HG03139 (cell line): ENCODE results near the gene BGN.

ENCODE experiments used
- ATAC-seq: cut with Tn5 transposase; IDR thresholded peaks from one replicate; pipeline ENCODE4 v1.9.1; 2021; ENCODE audit not compliant: unreplicated experiment

The BGN gene

DNA sequence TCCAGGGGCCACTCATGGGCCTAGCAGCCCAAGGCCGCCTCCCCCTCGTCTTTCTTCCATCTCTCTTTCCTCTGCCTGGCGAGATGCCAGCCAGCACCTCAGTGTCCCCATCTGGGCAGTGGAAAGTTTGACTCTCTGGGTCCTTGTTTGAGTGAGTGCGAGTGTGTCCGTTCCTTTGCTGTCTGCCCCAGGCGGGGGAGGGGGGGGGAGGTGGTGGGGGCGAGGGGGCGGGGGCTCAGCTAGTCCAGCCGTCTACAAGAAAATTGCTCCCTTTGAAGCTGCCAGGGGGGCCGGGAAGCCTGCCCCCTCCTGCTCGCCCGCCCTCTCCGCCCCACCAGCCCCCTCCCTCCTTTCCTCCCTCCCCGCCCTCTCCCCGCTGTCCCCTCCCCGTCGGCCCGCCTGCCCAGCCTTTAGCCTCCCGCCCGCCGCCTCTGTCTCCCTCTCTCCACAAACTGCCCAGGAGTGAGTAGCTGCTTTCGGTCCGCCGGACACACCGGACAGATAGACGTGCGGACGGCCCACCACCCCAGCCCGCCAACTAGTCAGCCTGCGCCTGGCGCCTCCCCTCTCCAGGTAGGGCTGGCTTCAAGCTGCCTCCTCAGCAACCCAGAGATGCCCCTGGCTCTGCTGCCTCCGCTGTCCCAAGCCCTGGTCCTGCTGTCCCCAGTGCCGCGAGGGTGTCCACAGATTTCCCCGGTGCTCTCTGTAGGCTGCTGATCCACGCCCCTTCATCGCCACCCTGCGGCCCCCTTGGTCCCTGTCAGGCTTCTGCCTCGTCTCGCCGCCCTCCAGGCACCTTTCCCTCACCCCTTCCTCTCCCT lies at the start of gene BGN:
Gene BGN (plus strand): TSS at position 440 of the 821 bp plus-strand sequence. CDS start 9,652 bp downstream, outside the sequence.
- ATAC-seq: no peak

DNA sequence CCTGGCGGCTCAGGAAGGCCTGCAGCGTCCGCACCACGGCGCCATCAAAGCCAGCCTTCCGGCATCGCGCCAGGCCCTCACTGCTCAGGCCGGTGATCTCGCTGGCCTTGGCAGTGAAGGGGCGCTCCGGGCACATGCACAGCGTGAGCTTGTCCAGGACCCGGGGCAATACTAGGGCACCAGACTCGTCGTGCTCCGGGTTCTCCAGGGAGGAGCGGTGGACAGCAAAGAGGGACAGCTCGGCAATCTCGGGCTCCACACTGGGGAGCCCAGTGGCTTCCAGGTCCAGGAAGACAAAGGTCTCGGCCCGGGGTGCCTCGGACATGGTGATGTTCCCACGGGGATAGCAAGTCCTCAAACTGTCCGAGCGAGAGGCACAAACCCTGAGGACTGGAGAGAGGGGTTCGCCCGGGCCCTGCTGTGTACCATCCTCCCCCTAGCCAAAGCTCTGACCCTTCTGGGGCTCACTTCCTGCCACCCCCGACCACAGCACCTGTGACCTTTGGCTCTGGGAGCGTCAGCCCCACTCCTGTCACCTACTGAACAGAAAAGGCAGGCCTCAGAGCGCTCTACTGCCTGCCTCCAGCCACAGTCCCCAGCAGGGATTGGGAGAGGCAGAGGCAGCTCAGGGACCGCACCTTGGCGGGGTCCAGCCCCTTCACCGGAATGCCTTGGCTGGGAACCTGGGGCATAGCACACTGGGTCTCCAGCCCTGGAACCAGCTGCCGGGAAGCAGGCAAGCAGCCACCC lies 49.5 kb upstream of the BGN start:
- no peak for ATAC-seq

DNA sequence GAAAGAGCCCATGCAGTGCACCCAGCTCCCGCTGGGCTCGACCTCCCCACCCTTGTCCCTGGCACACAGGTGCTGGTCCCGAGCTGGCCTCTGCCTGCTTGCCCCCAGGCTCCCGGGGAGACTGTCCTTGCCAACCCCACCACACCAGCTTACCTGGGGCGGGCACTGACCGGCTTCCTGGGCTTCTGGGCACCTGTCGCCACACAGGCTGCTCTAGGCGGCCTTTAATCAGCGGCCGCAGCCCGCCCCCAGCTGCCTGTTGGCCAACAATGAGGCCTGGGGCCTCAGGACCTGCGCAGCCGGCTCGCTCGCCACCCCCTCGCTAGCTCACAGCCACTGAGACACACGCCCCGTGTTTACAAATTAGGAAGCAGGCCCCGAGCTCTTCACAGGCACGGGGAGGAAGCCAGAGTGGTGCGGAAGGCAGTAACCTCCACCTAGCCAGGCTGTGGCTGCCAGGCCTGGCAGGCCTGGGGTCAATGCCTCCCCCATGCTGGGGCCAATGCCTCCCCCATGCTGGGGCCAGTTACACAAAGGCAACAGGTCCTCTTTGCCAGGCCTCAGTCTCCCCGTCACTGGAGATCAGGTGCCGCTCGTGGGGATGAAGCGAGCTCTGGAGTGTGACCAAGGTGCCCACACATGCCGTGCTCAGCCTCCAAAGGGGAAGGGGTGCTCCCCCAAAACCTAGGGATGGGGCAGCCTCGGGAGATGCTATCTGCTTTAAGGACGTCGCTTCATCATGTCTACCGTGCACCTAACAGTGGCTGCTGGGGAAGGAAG lies 48.7 kb upstream of the BGN start, which contains the start of gene TREX2:
Gene TREX2 (minus strand): TSS at position 201 of the 780 bp plus-strand sequence. CDS start 626 bp downstream, outside the sequence.
- ATAC-seq: no peak

DNA sequence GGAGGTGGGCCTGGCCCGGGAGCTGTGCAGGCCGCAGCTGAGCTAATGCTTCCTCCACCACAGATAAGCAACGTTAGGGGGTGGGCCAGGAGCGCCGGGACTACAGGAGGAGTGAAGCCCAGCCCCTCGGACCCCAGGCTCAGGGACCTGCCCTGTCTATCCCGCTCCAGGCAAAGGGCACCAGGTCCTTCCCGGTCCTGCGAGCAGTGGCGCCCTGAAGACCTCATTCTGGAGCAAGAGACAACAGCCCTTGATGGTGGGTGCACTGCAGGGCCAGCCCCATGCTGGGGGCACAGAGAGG lies 48.2 kb upstream of the BGN start:
- ATAC-seq: no peak

DNA sequence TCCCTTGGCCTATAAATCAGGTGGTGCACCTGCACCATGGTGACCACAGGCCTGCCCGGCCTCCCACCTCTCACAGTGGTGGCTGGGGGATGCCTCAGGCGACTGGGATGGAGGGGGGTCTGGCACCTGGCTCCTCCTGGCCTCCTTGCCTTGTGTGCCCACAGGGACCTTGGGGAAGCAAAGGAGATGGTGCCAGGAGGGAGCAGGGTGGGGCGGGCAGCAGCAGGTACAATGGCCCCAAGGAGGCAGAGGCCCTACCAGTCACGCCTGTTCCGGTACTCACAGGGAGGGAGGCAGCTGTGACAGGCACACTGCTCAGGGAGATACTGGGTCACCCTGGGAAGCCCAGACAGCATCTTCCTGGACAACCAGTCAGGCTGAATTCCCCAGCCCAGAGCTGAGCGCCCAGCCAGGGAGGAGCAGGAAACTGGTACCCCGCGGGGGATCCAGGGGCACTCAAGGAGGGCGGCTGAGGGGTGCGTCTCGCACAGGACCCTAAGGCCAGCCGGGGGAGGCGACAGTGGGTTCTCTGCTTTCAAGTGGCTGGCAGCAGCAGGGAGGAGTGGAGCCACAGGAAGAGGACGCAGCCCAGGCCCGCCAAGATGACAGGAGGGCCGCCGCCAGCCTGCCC lies 47.7 kb upstream of the BGN start:
- no peak for ATAC-seq

DNA sequence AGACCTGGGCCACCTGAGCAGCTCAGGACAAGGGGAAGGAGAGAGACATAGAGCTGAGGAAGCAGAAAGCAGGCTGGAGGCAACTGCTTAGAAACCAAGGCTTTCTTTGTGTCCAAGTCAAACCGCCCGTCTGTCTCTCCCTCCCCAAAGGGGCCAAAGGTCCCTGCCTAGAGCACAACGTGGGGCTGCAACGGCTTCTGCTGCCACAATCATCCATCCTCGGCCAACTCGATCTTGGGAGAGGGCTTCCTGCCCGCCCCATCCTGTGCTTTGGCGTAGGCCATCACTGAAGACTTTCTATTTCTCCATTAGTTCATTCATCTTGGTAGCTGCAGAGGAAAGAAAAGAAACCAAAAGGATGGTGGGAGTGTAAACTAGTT lies 47.2 kb upstream of the BGN start:
- no peak for ATAC-seq

DNA sequence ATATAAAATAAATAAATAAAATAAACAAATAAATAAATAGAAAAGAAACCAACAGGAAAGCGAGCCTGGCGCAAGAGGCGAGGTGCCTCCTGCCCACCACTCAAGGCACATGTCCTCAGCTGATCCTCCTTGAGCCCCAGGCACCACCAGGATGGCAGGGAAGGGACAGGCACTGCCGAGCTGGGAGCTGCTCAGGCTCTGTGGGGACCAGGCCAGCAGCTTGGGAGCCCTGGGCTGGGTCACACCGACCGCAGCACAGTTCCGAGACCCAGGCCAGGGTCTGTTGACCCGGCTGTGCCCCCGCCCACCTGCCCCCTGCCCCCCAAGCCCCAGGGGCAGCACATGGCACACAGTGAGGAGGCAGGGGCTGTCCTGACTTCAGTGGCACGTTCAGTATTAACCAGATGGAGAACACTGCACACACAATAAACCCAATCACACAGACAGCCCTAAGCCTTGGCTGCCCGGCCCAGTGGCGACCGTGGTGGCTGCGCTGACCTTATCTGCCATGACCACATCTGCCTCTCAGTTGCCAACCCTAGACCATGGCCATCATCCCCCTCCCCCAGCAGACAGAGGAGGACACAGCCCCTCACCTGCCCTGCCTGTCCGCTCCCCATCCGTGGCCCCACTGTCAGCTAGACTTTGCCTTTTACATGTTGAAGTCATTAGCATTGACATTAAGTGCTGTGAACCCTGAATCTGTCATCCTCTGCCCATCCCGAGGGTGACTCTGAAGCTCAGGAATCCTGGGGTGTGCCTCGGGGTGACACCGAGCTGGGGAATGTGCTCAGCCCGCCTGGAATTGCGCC lies 46.0 kb upstream of the BGN start:
- no peak for ATAC-seq

DNA sequence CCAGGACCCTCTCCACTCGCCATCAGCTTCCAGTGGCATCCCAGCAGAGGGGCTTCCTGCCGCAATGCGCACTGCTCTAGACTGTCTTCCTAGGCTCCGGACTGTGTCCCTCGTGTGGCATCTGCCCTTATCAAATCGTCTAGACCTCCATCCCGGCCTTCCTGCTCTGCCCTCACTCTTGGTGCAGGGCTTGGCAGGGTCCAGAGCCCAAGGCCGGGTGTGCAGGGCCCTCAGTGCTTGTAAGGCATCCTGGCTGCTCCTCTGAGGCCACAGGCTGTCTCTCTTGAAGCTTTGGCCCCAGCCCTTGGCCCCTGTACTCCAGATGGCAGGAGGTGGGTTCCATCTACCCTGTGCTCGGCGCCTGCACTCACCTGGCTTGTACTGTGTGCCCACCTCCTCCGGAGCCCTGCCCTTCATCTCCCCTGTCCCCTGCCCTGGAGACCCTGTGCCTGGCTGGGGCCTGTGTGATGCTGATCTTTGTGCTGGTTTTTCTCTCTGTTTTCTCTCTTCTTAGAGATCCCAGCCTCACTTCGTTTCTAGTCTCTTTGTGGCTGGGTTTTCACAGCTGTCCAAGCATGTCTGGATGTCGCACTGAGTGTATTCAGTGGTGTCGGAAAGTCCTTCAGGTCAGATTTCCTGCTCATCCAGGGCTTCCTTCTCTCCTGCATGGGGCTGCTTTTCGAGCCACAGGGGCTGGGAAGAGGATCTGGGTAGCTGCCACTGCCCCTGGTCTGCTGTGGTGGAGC lies 45.2 kb upstream of the BGN start:
- no peak for ATAC-seq

DNA sequence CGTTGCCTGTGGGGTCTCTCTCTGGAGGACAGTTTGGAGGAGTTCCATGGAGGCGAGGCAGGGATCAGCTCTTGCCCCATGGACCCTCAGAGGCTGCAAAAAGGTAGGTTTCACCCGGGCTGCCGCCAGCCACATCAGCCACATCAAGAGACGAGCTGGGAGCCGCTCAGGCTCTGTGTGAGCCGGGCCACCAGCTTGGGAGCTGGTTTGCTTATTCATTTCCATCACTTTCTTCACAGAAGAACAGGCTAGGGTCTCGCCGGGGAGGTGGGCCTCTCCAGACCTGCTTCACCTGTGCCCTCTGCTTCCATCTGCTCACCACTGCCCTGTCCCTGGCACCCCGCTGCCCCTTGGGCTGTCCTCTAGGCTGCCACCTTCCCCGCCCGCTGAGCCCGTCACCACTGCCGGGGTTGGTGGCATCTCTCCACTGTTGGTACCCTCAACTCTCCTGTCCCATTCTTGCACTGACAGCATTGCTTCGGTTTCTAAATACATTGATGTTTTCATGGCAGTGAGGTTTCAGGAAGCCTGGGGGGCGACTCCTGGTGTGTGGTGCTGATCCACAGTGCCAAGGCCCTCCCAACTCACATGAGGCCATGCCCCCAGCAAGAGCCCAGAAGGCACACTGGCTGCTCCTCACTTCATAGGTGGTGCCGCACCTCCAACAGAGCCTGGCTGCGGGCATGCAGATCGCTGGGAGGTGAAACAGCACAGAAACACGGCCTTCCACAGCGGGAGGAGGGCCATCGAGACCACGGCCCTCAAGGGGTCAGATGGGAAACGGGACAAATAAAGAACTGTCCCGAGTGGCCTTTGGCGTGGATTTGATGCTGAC lies 44.4 kb upstream of the BGN start:
- no peak for ATAC-seq

DNA sequence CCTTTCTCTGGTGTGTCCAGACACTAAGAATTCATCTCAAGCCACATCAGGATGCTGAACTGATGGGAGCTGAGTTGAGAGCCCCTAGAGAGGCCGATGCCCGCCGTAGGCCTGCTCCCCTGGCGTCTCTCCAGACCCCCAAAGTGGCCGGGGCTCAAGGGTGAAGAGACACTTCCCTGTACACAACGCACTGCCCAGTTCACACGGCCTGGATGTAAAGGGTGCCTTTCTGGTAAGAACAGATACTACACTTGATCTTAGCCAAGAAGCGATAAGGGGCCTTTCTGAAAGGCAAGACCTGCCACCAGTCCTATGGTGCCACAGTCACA lies 43.9 kb upstream of the BGN start:
- ATAC-seq: no peak

DNA sequence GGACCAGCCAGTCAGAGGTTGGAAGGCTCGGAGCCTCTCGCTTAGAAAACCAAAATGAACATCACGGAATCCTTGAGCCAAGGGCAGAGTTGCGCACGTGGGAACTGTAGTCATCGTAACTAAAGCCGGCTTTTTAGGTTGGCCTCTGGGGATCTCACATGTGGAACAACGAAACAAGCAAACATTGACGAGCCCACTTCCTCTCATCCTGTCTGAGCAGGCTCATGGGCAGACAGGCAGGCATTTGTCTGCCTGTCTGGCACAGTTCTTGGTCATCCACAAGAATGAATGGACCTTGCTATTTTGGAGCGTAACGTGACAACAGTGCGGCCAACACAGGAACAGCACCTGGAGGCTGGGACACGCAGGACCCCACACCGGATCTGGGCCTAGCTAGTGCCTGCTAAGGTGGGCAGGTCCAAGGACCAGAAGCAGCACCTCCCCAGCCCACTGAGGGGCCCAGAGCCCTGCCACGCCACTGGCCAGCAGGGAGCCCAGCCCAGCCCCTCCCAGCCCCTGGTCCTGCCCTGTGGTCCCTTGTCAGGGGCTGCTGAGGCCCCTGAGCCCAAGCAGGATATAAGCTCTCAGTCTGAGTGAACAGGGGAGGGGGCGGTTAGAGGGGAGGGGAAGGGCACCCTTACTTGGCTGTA lies 39.8 kb upstream of the BGN start:
- ATAC-seq: no peak

DNA sequence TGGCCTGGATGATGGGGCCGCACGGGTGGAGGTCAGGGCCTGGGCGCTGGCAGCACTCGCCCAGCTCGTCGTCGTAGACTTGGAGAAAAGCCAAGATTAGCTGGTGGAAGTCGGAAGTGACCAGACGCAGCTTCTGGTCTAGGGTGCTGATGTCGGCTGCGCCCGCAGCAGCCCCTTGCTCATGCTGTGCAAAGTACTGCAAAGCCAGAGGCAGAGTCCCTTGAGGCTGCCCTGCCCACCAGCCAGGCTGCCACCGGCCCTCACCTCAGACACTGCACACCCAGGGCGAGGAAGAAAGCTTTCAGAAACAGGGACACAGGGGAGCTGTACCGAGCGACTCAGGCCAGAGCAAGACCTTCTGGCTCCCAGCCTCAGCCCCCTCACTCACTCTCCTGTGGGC lies 39.2 kb upstream of the BGN start:
- no peak for ATAC-seq

DNA sequence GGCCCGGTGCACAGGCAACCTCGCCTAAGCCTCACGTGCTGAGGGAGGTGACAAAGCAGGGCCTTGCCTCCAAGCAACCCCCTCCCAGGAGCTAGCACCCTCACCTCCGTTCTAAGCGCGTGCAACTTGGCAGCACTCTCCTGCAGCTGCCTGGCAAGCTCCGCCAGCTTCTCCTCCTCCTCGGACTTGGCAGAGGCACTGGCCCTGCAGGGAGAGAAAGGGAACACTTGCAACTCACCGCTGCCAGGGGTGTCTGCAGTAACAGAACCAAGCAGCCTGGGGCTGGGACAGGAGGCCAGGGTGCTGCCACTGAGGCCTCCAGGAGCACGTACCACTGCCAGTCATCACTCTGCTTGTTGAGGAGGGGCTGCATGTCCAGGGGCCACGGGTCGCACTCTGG lies 38.6 kb upstream of the BGN start:
- no peak for ATAC-seq

DNA sequence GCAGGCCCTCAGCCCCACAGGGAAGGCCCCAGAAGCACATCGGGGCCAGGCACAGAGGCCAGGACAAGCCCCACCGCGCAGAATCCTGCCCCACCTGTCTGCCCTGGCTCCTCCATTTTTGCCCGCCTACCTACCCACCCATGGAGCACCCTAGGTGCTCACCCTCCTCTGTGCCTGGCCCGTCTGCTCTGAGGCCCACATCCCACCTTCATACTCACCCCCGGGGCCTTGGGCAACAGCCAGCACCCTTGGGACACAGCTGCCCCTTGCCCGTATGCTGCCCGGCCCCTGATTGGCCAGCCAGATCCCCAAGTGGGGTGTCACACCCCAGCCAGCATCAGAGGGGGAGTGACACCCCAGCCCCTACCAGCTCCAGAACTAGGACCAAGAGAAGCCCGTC lies 38.1 kb upstream of the BGN start:
- no peak for ATAC-seq

DNA sequence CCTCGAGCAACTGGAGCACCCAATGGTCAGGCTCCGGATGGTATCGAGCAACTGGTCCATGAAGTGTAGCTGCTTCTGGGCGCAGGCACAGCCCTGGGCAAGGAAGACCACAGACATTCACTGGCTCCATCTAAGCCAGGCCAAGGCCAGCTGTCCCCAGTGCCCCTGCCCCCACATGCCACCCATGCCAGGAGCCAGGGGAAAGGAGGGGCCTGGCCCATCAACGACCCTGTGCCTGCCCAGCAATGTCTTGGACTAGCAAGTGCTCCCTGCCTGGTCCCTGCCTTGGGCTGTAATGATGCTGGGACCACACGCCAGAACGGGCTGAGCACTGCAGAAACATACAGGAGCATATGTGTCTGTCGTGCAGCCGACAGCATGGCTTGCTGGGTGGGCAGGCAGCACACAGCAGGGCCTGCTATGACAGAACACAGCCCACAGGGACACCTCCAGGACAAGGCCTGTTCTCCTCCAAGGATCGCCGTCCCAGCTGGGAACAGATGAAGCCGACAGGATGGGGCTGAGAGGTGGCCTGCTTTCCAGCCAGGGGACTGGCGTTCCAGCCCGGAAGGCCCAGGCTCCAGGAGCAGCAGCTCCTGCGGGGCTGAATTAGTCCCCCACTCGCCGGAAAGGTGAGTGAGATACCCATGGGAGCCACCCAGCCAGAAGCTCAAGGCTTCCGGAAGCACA lies 37.5 kb upstream of the BGN start:
- ATAC-seq: no peak

DNA sequence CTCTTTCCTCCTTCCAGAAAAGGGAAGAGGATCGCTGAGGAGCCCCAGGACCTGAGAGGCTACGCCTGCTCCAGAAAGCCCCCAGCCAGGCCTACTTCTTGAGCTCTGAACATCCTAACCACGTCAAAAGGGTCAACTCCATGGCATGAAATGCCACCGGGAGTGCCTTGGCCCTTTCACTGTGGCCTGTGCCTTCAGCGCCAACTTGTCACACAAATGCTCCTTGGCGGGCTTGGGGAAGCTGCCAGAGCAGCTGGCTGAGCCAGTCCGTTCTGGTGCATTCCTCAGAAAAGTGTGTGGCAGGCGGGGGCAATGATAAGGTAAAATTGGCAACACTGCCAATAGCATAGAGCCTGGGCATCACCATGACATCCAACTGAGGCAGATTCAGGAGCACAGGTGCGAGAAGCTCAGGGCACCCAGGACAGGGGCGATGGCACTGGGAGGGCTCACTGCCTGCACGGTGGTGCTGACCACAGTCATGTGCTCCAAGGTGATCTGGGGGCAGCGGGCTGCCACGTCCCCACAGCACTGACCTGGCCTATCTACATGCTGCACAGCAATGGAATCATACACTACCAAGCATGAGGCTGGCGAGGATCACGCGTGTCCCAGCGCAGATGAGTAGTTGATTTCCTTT lies 36.8 kb upstream of the BGN start:
- no peak for ATAC-seq

DNA sequence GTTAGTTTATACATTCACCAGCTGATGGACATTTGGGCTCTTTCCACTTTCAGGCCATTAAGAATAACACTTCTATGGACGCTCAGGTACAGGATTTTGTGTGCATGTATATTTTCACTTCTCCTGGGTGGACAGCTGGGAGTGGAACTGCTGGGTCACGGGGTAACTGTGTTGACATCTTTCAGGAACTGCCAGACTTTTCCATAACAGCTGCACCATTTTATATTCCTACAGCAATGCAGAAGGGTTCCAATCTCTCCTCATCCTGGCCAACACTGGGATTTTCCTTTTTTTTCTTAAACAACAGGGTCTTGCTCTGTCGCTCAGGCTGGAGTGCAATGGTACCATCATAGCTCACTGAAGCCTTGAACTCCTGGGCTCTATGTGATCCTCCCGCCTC lies 36.3 kb upstream of the BGN start:
- ATAC-seq: no peak
